ENCODE results near the gene PIAS4. TPM values are rescaled to one million over a fixed set of nuclear protein-coding genes. Genes with fewer than 3 reads are reported as not detected.

Gene PIAS4
- total and polyA plus RNA-seq, 8 donors = 6.6 to 93.6 (median 16.1) TPM

DNA sequence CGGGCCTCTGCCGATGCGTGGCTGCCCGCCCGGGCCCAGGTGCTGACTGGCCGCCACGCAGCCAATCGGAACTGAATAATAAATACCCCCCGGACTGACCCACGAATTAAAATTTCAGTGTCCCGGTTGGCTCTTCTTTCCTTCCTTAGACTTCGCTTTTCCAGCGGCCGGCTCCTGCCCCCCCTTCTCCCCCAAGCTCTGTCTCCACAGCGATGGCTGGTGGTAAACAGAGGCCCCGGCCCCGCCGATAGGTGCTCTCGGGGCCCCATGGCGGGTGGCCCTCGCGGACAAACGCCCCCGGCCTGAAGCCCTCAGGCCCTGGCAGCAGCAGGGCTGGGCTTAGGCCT, 56.6 kb downstream of the PIAS4 start:
- 1 to 4% (median 2%) methylated on average over 19 to 24 of the region's 24 CpGs for WGBS, 5 donors
- peaks cover 61 to 70% (median 67%) of the 10 kb centered on the region in 4 donors for H3K4me1 ChIP-seq
- no peaks in the 10 kb centered on the region for H3K9me3 ChIP-seq
- peak in 1 of 2 donors; percentile 75 for DNase-seq
- H3K36me3 ChIP-seq = peaks cover 0 to 18% (median 0%) of the 10 kb centered on the region in 4 donors
- peak overlapping the region; percentile 89 to 100 (median 94) for H3K4me3 ChIP-seq
- intact Hi-C loops (cut with DNase I; ENCODE audit: low total_unique reads) = no loop called here
- TF ChIP-seq POLR2A (IDR thresholded peaks at IDR 0.05) (no peak), EP300 (IDR thresholded peaks at IDR 0.05) (no peak), POLR2AphosphoS5 (IDR thresholded peaks at IDR 0.05) (no peak)
- TF ChIP-seq, protein P1, sequence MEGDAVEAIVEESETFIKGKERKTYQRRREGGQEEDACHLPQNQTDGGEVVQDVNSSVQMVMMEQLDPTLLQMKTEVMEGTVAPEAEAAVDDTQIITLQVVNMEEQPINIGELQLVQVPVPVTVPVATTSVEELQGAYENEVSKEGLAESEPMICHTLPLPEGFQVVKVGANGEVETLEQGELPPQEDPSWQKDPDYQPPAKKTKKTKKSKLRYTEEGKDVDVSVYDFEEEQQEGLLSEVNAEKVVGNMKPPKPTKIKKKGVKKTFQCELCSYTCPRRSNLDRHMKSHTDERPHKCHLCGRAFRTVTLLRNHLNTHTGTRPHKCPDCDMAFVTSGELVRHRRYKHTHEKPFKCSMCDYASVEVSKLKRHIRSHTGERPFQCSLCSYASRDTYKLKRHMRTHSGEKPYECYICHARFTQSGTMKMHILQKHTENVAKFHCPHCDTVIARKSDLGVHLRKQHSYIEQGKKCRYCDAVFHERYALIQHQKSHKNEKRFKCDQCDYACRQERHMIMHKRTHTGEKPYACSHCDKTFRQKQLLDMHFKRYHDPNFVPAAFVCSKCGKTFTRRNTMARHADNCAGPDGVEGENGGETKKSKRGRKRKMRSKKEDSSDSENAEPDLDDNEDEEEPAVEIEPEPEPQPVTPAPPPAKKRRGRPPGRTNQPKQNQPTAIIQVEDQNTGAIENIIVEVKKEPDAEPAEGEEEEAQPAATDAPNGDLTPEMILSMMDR (IDR thresholded peaks at IDR 0.05) = no peak
- H3K27ac ChIP-seq = peak overlapping the region; percentile 95 to 100 (median 98)
- no peaks in the 10 kb centered on the region for H3K27me3 ChIP-seq

DNA sequence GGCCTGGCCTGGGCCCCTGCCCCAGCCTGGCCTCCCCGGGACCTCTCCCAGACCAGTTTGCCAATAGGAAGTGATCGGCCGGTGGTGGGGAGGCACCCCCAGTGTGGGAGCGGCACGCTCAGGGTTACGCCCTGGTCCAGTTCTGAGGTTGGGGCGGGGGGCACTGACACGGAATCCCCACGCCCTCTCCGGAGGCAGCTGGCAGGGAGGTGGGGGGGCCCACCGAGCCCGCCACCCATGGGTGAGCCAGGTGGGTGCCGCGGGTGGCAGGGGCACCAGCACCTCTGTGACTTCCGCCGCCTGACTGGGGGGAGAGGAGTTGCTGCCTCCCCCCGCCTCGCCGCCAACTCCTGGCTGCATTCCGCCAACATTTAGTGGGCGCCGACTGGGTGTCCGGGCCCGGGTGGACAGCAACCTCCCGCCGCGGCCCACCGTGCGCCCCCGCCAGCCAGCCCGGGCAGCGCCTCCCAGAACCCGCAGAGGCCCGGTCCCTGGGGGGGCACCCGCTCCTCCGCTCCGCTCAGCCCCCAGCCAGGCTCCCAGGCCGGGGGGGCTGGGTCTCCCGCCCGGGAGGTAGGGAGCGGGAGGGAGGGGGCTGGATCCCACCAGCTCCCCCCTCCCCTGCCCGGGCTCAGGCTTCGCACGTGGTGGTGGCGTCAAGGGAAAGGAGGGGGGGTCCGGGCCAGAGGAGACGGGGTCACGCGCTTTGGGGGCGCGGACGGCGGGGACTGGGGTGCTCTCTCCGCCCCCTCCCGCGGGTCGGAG, 57.1 kb downstream of the PIAS4 start:
- H3K4me3 ChIP-seq = peak overlapping the region; percentile 89 to 100 (median 94)
- intact Hi-C loops (cut with DNase I; ENCODE audit: low total_unique reads) = no loop called here
- peak overlapping the region; percentile 95 to 100 (median 98) for H3K27ac ChIP-seq
- no peaks in the 10 kb centered on the region for H3K9me3 ChIP-seq
- WGBS, 5 donors = 0 to 2% (median 1%) methylated on average over 19 to 57 of the region's 57 CpGs
- peak; percentile 56 to 86 for DNase-seq
- H3K36me3 ChIP-seq = peaks cover 0 to 18% (median 0%) of the 10 kb centered on the region in 4 donors
- peaks cover 55 to 69% (median 63%) of the 10 kb centered on the region in 4 donors for H3K4me1 ChIP-seq
- no peaks in the 10 kb centered on the region for H3K27me3 ChIP-seq
- TF ChIP-seq, protein P1 (IDR thresholded peaks at IDR 0.05) = no peak
- TF ChIP-seq EP300 (IDR thresholded peaks at IDR 0.05) (no peak), POLR2AphosphoS5 (IDR thresholded peaks at IDR 0.05) (peak in 2 of 3 donors; percentile 4 to 41)

DNA sequence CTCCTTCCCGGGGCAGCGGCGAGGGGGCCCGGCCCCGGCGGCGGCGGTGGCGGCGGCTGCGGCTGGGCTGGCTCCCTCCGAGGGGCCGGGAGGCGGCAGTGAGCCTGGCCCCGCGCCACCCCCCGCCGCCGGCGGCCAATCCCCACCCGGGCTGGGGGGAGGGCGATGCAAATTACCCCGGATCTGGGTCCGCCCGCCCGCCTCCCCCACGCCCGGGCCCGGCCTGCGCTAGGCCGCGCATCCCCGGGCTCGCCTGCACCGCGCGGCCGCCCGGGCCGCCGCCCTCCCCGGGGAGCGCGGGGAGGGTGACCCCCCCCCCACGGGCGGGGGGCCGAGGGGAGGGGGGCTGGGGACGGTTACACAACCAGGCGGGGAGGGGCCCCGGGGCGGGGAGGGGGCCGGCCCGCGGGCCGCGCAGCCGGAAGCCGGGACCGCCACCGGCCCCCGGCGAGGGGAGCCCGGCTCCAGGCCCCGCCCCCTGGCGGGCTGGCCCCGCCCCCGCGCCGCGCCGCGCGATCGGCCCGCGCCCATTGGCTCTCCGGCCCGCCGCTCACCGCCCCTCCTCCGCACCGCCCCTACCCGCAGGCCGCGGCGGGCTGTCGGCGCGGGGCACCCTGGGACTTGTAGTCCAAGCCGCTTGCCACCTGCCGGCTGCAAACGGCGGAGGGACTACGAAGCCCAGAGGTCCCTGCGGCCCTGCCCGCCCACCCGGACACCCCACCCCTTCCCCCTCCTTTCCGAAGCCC, 58.1 kb downstream of the PIAS4 start:
- no peaks in the 10 kb centered on the region for H3K9me3 ChIP-seq
- no peaks in the 10 kb centered on the region for H3K27me3 ChIP-seq
- TF ChIP-seq EP300 (IDR thresholded peaks at IDR 0.05) (no peak), POLR2AphosphoS5 (IDR thresholded peaks at IDR 0.05) (peak in 1 of 3 donors; percentile 76)
- TF ChIP-seq, protein P1 (IDR thresholded peaks at IDR 0.05) = peak in 1 of 7 experiments; percentile 28
- H3K4me3 ChIP-seq = peak overlapping the region; percentile 94 to 100 (median 100)
- H3K4me1 ChIP-seq = peaks cover 46 to 61% (median 54%) of the 10 kb centered on the region in 4 donors
- peak overlapping the region; percentile 95 to 100 (median 98) for H3K27ac ChIP-seq
- intact Hi-C loops (cut with DNase I; ENCODE audit: low total_unique reads) = no loop called here
- H3K36me3 ChIP-seq = peaks cover 0 to 18% (median 0%) of the 10 kb centered on the region in 4 donors
- DNase-seq = peak; percentile 97 to 99
- 0 to 2% (median 0%) methylated on average over 13 to 88 of the region's 98 CpGs; no CpG with 5 or more reads in 1 of the 5 donors for WGBS, 5 donors

DNA sequence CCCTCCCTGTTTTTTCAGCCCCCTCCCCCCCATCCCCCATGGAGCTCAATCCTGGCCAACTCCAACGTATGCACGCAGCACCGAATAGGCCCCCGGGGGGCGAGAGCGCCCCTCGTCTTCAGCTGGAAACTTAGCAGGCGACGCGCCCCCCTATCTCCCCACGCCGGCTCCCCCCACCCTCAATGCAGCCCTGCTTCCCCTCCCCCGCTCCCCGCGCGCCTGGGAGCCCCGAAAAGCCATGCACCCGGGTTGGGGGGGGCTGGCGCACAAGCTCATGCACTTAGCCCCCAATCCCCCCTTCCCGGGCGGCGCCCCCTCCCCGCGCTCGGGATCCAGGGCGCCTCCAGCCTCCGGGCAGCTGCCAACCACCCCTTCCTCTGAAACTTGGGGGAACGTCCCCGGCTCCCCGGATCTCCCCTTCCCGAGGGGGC, 58.7 kb downstream of the PIAS4 start:
- Histone ChIP-seq H3K27me3 (no peaks in the 10 kb centered on the region), H3K27ac (peak overlapping the region; percentile 96 to 100 (median 98)), H3K4me1 (peaks cover 40 to 55% (median 48%) of the 10 kb centered on the region in 4 donors), H3K9me3 (no peaks in the 10 kb centered on the region), H3K36me3 (peaks cover 0 to 18% (median 0%) of the 10 kb centered on the region in 4 donors), H3K4me3 (peak overlapping the region; percentile 94 to 100 (median 100))
- WGBS, 5 donors = 0 to 8% (median 0%) methylated on average over 1 to 31 of the region's 31 CpGs
- no peak for TF ChIP-seq EP300 (IDR thresholded peaks at IDR 0.05)
- intact Hi-C loops (cut with DNase I; ENCODE audit: low total_unique reads) = no loop called here
- no peak for DNase-seq
